AG09309 (cell line): ENCODE measurements around the gene COX17.
A peak's percentile ranks its signal among the peaks of the same experiment; 100 is the strongest.

Experiments used
- DNase-seq: peaks from one replicate; pipeline ENCODE4 v3.0.0-alpha.2; 2010; ENCODE audit warnings: low read depth
- H3K4me3 ChIP-seq: 2 replicates; pipeline ENCODE4 v1.5.1; 2011; ENCODE audit warnings: mild to moderate bottlenecking, low read depth, low read length, moderate library complexity; ENCODE audit not compliant: control insufficient read depth
- CTCF ChIP-seq: IDR thresholded peaks from 2 replicates; pipeline ENCODE4 v1.5.1; 2011; ENCODE audit warnings: mild to moderate bottlenecking, low read depth, low read length, inconsistent platforms; ENCODE audit not compliant: insufficient read depth, control insufficient read depth; ENCODE audit errors: missing control alignments

COX17 gene

GRCh38 chr3:119703820-119704531 lies 26.8 kb upstream of the COX17 start:
- DNase-seq: no peak
- TF ChIP-seq CTCF: no peak
- no peak overlapping the region for H3K4me3 ChIP-seq

- peak within 1 kb of the TSS; percentile 59 for H3K4me3 ChIP-seq
- no peak for TF ChIP-seq CTCF
- DNase-seq: peak; percentile 32
Measured at GRCh38 chr3:119702530-119703527, 25.6 kb upstream of the COX17 start, which contains the start of gene CFAP91. CFAP91 (plus strand) TSS chr3:119703022; CDS start chr3:119703099, 77 bp downstream.

- no peak for TF ChIP-seq CTCF
- H3K4me3 ChIP-seq: no peak overlapping the region
- no peak for DNase-seq
Measured at GRCh38 chr3:119700920-119701734, 23.9 kb upstream of the COX17 start.

GRCh38 chr3:119700269-119700919 lies 23.2 kb upstream of the COX17 start:
- DNase-seq: no peak
- no peak overlapping the region for H3K4me3 ChIP-seq
- no peak for TF ChIP-seq CTCF

- no peak for DNase-seq
- H3K4me3 ChIP-seq: no peak overlapping the region
- TF ChIP-seq CTCF: no peak
Measured at GRCh38 chr3:119697394-119697793, 20.2 kb upstream of the COX17 start.
